ENCODE measurements around the gene IL1RAPL1. TPM values are rescaled to one million over a fixed set of nuclear protein-coding genes. Genes with fewer than 3 reads are reported as not detected.
"Not testable (repeated sequence)": the region's sequence is repeated elsewhere in the genome, so short reads cannot be mapped to it uniquely, and the experiment has no call there.

Gene IL1RAPL1
- total RNA-seq, 2 experiments from 2014 or later = not detected

DNA sequence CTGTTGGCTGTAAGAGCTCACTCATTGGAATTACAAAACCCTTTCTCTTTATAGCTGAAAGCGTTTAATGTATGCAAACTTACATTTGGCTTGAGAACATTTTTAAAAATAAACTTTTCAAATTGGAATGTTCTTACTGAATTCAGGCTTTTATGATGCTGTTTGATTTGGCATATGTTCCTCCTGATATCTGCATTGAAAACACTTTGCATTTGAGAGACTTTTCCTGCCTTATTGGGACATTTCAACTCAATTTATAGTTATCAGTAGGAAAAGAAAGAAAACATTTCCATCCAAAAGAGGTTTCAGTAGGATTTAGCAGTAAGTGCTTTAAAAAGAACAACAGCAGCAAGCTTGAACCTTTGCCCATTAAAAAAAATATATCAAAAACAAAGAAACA lies 520.0 kb downstream of the IL1RAPL1 start:
- Histone ChIP-seq H3K4me3 (ENCODE audit: low read length) (no peak overlapping the region), H3K4me1 (ENCODE audit: insufficient read depth, low read length) (no peaks in the 10 kb centered on the region), H3K27me3 (ENCODE audit: control insufficient read depth in 1 of 2, insufficient read depth in 2 of 2, low read length in 2 of 2) (no peaks in the 10 kb centered on the region), H3K9me3 (ENCODE audit: control insufficient read depth in 1 of 2, insufficient read depth in 1 of 2, low read length in 2 of 2) (peaks cover 0 to 2% of the 10 kb centered on the region in 2 experiments), H3K27ac (ENCODE audit: low read depth in 1 of 2, low read length in 2 of 2) (no peak overlapping the region), H3K36me3 (ENCODE audit: insufficient read depth, low read length) (no peaks in the 10 kb centered on the region)
- H3K27ac Mint-ChIP-seq = no peak overlapping the region
- peaks cover 4% of the 10 kb centered on the region for H3K9me3 Mint-ChIP-seq
- no peaks in the 10 kb centered on the region for H3K36me3 Mint-ChIP-seq (ENCODE audit: low read depth)
- TF ChIP-seq CTCF (IDR thresholded peaks at IDR 0.05) = no peak
- no peak for ATAC-seq (ENCODE audit: poor library complexity)
- H3K4me3 Mint-ChIP-seq = no peak overlapping the region
- H3K27me3 Mint-ChIP-seq = no peaks in the 10 kb centered on the region
- ChIA-PET CTCF (no interaction called here), POLR2A (no interaction called here)
- intact Hi-C loops (cut with DNase I, micrococcal nuclease) = no loop called here
- no peak for DNase-seq
- no peaks in the 10 kb centered on the region for H3K4me1 Mint-ChIP-seq (ENCODE audit: low read depth)

- H3K36me3 ChIP-seq (ENCODE audit: insufficient read depth, low read length) = no peaks in the 10 kb centered on the region
- H3K4me1 ChIP-seq (ENCODE audit: insufficient read depth, low read length) = no peaks in the 10 kb centered on the region
- ChIA-PET POLR2A (no interaction called here), CTCF (no interaction called here)
- TF ChIP-seq CTCF (IDR thresholded peaks at IDR 0.05) = no peak
- Mint-ChIP-seq H3K27ac (no peak overlapping the region), H3K36me3 (ENCODE audit: low read depth) (no peaks in the 10 kb centered on the region), H3K9me3 (peaks cover 4% of the 10 kb centered on the region), H3K27me3 (no peaks in the 10 kb centered on the region), H3K4me1 (ENCODE audit: low read depth) (no peaks in the 10 kb centered on the region), H3K4me3 (no peak overlapping the region)
- no peak overlapping the region for H3K4me3 ChIP-seq (ENCODE audit: low read length)
- intact Hi-C loops (cut with DNase I, micrococcal nuclease) = no loop called here
- ATAC-seq (ENCODE audit: poor library complexity) = no peak
- H3K27me3 ChIP-seq (ENCODE audit: control insufficient read depth in 1 of 2, insufficient read depth in 2 of 2, low read length in 2 of 2) = no peaks in the 10 kb centered on the region
- H3K27ac ChIP-seq (ENCODE audit: low read depth in 1 of 2, low read length in 2 of 2) = no peak overlapping the region
- peaks cover 0 to 4% of the 10 kb centered on the region in 2 experiments for H3K9me3 ChIP-seq (ENCODE audit: control insufficient read depth in 1 of 2, insufficient read depth in 1 of 2, low read length in 2 of 2)
- no peak for DNase-seq
Measured at GRCh38 chrX:29110041-29110440, 522.8 kb downstream of the IL1RAPL1 start.

GRCh38 chrX:29113221-29113620 lies 526.0 kb downstream of the IL1RAPL1 start:
- Mint-ChIP-seq H3K27me3 (no peaks in the 10 kb centered on the region), H3K36me3 (ENCODE audit: low read depth) (no peaks in the 10 kb centered on the region), H3K4me1 (ENCODE audit: low read depth) (no peaks in the 10 kb centered on the region), H3K4me3 (no peak overlapping the region), H3K27ac (no peak overlapping the region), H3K9me3 (peaks cover 7% of the 10 kb centered on the region)
- Histone ChIP-seq H3K27me3 (ENCODE audit: control insufficient read depth in 1 of 2, insufficient read depth in 2 of 2, low read length in 2 of 2) (no peaks in the 10 kb centered on the region), H3K27ac (ENCODE audit: low read depth in 1 of 2, low read length in 2 of 2) (no peak overlapping the region), H3K9me3 (ENCODE audit: control insufficient read depth in 1 of 2, insufficient read depth in 1 of 2, low read length in 2 of 2) (peaks cover 0 to 4% of the 10 kb centered on the region in 2 experiments), H3K4me1 (ENCODE audit: insufficient read depth, low read length) (no peaks in the 10 kb centered on the region), H3K36me3 (ENCODE audit: insufficient read depth, low read length) (no peaks in the 10 kb centered on the region), H3K4me3 (ENCODE audit: low read length) (no peak overlapping the region)
- POLR2A ChIA-PET = no interaction called here
- intact Hi-C loops (cut with DNase I, micrococcal nuclease) = no loop called here
- ATAC-seq (ENCODE audit: poor library complexity) (no peak), DNase-seq (no peak)
- no peak for TF ChIP-seq CTCF (IDR thresholded peaks at IDR 0.05)
- CTCF ChIA-PET = no interaction called here

- H3K4me3 Mint-ChIP-seq; H3K27me3 ChIP-seq (ENCODE audit: control insufficient read depth in 1 of 2, insufficient read depth in 2 of 2, low read length in 2 of 2); H3K9me3 ChIP-seq (ENCODE audit: control insufficient read depth in 1 of 2, insufficient read depth in 1 of 2, low read length in 2 of 2); CTCF ChIA-PET; H3K4me3 ChIP-seq (ENCODE audit: low read length); DNase-seq; ATAC-seq (ENCODE audit: poor library complexity); POLR2A ChIA-PET; H3K27ac Mint-ChIP-seq; H3K36me3 ChIP-seq (ENCODE audit: insufficient read depth, low read length); H3K9me3 Mint-ChIP-seq; H3K4me1 ChIP-seq (ENCODE audit: insufficient read depth, low read length); H3K27me3 Mint-ChIP-seq; H3K27ac ChIP-seq (ENCODE audit: low read depth in 1 of 2, low read length in 2 of 2); H3K36me3 Mint-ChIP-seq (ENCODE audit: low read depth); H3K4me1 Mint-ChIP-seq (ENCODE audit: low read depth); intact Hi-C loops (cut with DNase I, micrococcal nuclease): not testable (repeated sequence)
Measured at GRCh38 chrX:29122817-29123216, 535.6 kb downstream of the IL1RAPL1 start.

Measured in CD4-positive, alpha-beta T cell (primary cell).